Cardiac muscle cell (in vitro differentiated cells and primary cell): ENCODE results near the gene PSMA8. TPM values are rescaled to one million over a fixed set of nuclear protein-coding genes. Genes with fewer than 3 reads are reported as not detected.
"Not testable (repeated sequence)": the region's sequence is repeated elsewhere in the genome, so short reads cannot be mapped to it uniquely, and the experiment has no call there.

Experiments used
- DNase-seq, 2 donors: peaks; one replicate each; pipeline versions ENCODE4 v3.0.0 to v3.0.0-alpha.2; 2010 to 2017; ENCODE audit warnings: low read depth in 1 of 2, low spot score in 1 of 2
- H3K27ac ChIP-seq: fragments of 200-600 bp; sonication (generic); 2 replicates; pipeline ENCODE4 v1.5.1; 2016
- H3K27me3 ChIP-seq: fragments of 200-600 bp; sonication (generic); 2 replicates; pipeline ENCODE4 v1.6.0; 2016; ENCODE audit warnings: control low read depth
- H3K36me3 ChIP-seq: fragments of 200-600 bp; sonication (generic); 2 replicates; pipeline ENCODE4 v1.5.1; 2016; ENCODE audit warnings: control low read depth
- H3K4me1 ChIP-seq: fragments of 200-600 bp; sonication (generic); 2 replicates; pipeline ENCODE4 v1.8.1; 2017; ENCODE audit warnings: low read depth, mild to moderate bottlenecking, mixed run types
- H3K4me3 ChIP-seq: fragments of 200-600 bp; sonication (generic); 2 replicates; pipeline ENCODE4 v1.5.1; 2016; ENCODE audit warnings: mild to moderate bottlenecking
- H3K9me3 ChIP-seq: fragments of 200-600 bp; sonication (generic); 2 replicates; pipeline ENCODE4 v1.5.1; 2017; ENCODE audit warnings: low read depth, mild to moderate bottlenecking, control low read depth
- CTCF ChIP-seq: IDR thresholded peaks from 2 replicates; pipeline ENCODE4 v1.5.1; 2012; ENCODE audit warnings: low read depth, mild to moderate bottlenecking, low read length
- polyA plus RNA-seq: library from polyadenylated mRNA; unstranded; fragments of >200 nt; fragmentation: Nextera tagmentation; extraction: Ambion mirVana; gene quantifications from 2 replicates; pipeline ENCODE4 v1.2.1, GENCODE V29; 2016
- total RNA-seq: library from RNA; depleted of rRNA; stranded (reverse); fragments of >200 nt; gene quantifications from 2 replicates; pipeline ENCODE4 v1.2.3, GENCODE V29; 2016

Gene PSMA8
- total and polyA plus RNA-seq, 2 experiments from 2014 or later = not detected

DNA sequence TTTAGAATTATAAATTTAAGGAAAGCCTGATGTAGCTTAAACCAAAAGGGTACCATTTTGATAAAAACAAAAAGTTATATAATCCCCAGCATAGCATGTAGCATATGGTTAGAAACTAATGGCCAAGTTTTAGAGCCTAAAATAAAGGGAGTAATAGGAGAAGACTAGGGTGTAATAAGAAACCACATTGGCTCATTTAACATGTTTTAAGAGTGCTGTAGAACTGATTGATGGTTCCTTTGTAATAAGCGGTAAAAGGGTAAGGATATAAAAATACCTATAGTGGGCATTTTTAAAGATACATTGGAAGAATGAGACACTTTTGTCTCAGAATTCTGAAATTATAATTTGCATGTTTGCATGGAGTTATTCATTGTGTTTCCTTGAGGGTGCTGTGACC lies 1.9 kb downstream of the PSMA8 start:
- Histone ChIP-seq H3K27me3 (no peaks in the 10 kb centered on the region), H3K9me3 (no peaks in the 10 kb centered on the region), H3K4me3 (no peak overlapping the region), H3K27ac (no peak overlapping the region), H3K36me3 (no peaks in the 10 kb centered on the region), H3K4me1 (no peaks in the 10 kb centered on the region)
- TF ChIP-seq CTCF = no peak
- DNase-seq = no peak

DNA sequence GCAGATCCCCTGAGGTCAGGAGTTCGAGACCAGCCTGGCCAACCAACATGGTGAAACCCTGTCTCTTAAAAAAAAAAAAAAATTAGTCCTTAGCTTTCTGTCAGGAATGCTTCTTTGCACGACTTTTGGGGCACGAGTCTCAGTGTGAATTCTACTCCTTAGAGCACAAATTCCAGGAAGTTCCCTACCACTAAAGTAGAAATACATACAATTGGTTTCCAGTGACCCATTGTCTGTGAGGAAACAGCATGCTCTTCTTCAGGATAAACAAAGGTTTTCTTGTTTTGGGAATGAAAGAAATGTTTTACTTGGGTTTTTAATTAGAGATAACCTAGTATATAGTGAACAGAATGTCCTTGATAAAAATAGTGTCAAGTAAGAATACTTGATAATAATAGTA lies 23.7 kb downstream of the PSMA8 start:
- Histone ChIP-seq H3K27ac (no peak overlapping the region), H3K36me3 (no peaks in the 10 kb centered on the region), H3K4me1 (no peaks in the 10 kb centered on the region), H3K27me3 (no peaks in the 10 kb centered on the region), H3K4me3 (no peak overlapping the region), H3K9me3 (no peaks in the 10 kb centered on the region)
- no peak for DNase-seq
- TF ChIP-seq CTCF = no peak

DNA sequence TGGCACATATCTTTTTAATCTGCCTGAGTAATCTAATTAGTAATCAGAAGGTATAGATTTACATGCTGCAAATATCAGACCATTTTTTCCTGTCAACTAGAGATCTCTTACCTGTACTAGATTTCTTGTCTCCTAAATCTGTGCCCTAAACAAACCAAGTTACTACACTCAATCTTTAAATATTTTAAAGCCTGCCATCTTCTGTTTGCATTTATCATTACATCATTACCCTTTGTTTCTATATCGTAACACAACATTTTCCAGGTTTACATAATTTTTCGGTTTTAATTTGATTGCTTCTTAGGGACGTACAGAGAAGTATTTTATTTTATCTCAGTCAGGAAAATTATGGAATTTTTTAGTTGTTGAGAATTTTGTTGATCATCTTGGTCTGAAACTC lies 25.7 kb downstream of the PSMA8 start:
- Histone ChIP-seq H3K36me3 (no peaks in the 10 kb centered on the region), H3K4me1 (no peaks in the 10 kb centered on the region), H3K27ac (no peak overlapping the region), H3K9me3 (no peaks in the 10 kb centered on the region), H3K27me3 (no peaks in the 10 kb centered on the region), H3K4me3 (no peak overlapping the region)
- TF ChIP-seq CTCF = peak; percentile 6
- peak in 1 of 2 donors; percentile 5 for DNase-seq

GRCh38 chr18:26164571-26164970 lies 30.9 kb downstream of the PSMA8 start:
- Histone ChIP-seq H3K4me1 (no peaks in the 10 kb centered on the region), H3K27ac (no peak overlapping the region), H3K27me3 (no peaks in the 10 kb centered on the region), H3K9me3 (no peaks in the 10 kb centered on the region), H3K36me3 (no peaks in the 10 kb centered on the region), H3K4me3 (no peak overlapping the region)
- DNase-seq = no peak
- TF ChIP-seq CTCF = no peak

DNA sequence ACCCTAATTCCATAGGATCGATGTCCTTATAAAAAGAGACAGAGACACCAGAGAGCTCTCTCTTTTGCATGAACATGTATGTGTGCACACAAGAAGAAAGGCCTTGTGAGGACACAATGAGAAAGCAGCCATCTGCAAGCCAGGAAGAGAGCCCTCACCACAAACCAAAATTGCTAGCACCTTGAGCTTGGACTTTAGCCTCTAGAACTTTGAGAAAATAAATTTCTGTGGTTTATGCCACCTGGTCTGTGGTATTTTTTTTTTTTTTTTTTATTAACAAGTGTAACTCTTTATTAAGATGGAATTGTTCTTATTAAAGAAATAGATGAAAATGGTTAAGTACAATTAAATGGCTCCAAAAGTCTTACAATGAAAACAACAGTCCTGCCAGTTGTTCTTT lies 33.9 kb downstream of the PSMA8 start:
- not testable (repeated sequence) for H3K27me3 ChIP-seq, DNase-seq, H3K9me3 ChIP-seq, H3K27ac ChIP-seq, H3K36me3 ChIP-seq, H3K4me1 ChIP-seq, H3K4me3 ChIP-seq

- no peaks in the 10 kb centered on the region for H3K27me3 ChIP-seq
- no peak for DNase-seq
- no peak overlapping the region for H3K27ac ChIP-seq
- no peaks in the 10 kb centered on the region for H3K36me3 ChIP-seq
- H3K4me3 ChIP-seq = no peak overlapping the region
- H3K9me3 ChIP-seq = no peaks in the 10 kb centered on the region
- H3K4me1 ChIP-seq = no peaks in the 10 kb centered on the region
- no peak for TF ChIP-seq CTCF
These were observed 41.8 kb downstream of the PSMA8 start for GRCh38 chr18:26175481-26175880.
